Endothelial cell of hepatic sinusoid (primary cell): Measurements from ENCODE around the gene ARHGAP24.
"Not testable (repeated sequence)": the region's sequence is repeated elsewhere in the genome, so short reads cannot be mapped to it uniquely, and the experiment has no call there.

Source experiments
- in situ Hi-C: cut with HindIII; loops from 2 replicates; pipeline ENCODE4 v1.10.0; 2017; ENCODE audit warnings: low sequenced_read_pairs

ARHGAP24 gene

DNA sequence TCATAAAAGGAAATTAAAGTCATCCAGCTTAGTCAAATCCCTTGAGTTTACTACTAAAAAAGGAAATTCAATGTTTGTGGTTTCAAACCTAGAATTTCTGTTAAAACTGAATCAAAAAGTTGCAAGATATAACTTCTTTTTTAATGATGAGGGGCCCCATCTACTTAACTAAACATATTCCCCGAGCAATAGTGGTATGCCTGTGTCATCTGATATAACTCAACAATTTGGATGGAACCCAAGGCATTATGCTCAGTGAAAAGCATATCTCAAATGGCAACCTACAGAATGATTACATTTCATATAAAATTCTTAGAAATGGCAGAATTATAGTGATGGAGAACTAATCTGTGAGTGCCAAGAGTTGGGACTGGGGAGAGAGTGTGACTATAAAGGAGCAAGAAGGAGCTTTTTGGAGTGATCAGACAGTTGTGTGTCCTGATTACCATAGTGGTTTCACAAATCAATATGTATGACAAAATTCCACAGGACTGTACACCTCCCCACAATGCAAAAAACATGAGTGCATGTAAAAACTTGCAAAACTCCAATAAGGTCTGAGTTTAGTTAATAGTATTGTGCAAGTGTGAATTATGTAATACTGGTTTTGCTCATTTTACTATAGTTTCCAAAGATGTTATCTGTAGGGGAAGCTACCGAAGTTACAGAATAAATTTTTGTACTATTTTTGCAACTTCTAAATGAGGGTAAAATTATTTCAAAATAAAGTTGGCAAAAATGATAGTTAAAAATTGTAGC, 323.2 kb downstream of the ARHGAP24 start:
- in situ Hi-C loops = no loop called here

DNA sequence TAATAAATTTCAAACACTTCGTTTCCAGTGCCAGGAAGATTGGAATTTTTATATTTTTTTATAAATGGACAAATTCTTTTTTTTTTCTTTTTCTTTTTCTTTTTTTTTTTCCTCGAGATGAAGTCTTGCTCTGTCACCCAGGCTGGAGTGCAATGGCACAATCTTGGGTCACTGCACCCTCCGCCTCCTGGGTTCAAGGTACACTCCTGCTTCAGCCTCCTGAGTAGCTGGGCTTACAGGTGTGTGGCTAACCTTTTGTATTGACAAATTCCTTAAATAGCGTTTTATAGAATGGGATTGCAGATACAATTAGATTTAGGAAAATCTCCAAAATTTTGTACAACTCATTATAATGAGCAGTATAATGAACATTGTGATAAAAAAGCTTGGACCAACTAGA, 328.9 kb downstream of the ARHGAP24 start:
- in situ Hi-C loops = no loop called here

- in situ Hi-C loops = no loop called here
Observed at GRCh38 chr4:85805891-85806290, 330.9 kb downstream of the ARHGAP24 start.

DNA sequence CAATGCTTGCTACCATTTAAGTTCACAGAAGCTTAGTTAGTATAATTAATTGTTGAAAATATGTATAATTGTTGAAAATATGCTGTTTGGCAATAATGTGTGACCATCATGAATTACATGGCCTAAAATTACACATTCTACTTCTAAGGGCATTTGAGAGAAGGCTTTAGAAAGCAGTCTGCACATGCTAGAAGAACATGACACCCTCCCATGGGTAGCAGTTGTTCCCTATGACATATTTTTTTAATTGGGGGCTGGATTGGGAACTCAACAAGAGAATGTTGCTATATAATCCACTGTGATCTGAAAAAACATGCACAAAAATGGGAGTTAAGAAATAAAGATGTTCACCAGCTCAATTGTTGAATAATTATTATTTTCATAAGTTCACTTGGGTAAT, 331.4 kb downstream of the ARHGAP24 start:
- in situ Hi-C loops = no loop called here

GRCh38 chr4:85807247-85807950, 332.4 kb downstream of the ARHGAP24 start:
- in situ Hi-C loops = no loop called here

DNA sequence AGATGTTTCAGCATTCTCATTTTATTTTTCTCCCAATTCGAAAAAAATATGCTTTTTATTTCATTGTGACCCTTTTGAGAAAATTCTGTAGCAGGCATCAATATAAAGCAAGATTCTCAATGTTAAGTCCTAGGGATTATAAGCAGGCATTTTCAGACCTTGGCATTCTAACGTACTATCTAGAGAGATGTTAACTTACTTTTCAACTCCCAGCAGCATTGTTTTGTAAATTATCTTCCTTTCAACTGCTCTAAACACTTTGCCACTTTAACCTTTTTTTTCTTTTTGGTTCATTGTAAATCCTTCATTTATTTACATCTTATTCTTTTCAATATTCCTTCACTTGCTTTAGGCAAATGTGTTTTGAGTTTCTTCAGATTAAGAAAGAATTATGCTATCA, 333.2 kb downstream of the ARHGAP24 start:
- in situ Hi-C loops = no loop called here

DNA sequence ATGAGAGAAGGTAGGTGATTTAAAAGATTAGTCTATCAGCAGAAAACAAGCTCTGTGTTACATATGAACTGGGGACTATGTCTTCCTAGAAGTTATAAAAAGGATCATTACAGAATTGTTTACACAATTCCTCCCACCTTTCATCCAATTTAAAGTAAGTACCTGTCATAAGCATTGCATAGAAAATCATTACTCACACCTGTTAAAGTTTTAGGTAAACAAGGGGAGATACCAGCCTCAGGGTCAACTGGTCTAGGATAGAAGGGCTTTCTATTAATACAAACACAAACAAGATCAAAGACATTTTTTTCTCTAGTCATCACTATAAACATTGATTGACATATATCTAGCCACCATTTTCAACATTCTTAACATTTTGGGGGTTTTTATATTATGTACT, 333.9 kb downstream of the ARHGAP24 start:
- in situ Hi-C loops = no loop called here

DNA sequence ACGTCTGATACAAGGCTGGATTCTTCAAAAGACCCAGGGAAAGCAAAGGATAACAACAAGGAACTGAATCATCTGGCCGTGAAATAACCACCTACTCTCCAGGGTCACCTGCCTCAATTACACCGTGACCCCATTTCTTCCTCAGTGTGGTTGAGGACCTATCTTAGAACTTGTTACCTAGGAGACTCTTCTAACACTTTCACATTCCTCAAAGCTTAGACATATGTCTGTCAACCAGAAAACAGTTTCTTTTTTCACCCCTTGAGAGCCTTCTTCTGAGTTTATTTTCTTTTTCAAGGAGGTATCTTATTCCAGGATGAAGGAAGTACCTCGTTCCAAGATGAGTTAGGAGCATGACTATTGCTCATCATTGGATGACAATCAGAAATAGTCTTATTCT, 337.8 kb downstream of the ARHGAP24 start:
- in situ Hi-C loops = no loop called here

GRCh38 chr4:85815796-85816459, 341.0 kb downstream of the ARHGAP24 start:
- in situ Hi-C loops = no loop called here

- in situ Hi-C loops = no loop called here
Observed at GRCh38 chr4:85818700-85819099, 343.8 kb downstream of the ARHGAP24 start.

DNA sequence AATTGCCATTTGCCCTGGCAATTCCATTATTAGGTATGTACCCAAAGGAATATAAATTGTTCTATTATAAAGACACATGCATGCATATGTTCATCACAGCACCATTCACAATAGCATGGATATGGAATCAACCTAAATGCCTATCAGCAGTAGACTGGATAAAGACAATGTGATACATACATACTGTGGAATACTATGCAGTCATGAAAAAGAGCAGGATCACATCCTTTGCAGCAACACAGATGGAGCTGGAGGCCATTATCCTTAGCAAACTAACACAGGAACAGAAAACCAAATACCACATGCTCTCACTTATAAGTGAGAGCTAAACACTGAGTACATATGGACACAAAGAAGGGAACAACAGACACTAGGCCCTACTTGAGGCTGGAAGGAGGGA, 345.2 kb downstream of the ARHGAP24 start:
- in situ Hi-C loops = not testable (repeated sequence)

DNA sequence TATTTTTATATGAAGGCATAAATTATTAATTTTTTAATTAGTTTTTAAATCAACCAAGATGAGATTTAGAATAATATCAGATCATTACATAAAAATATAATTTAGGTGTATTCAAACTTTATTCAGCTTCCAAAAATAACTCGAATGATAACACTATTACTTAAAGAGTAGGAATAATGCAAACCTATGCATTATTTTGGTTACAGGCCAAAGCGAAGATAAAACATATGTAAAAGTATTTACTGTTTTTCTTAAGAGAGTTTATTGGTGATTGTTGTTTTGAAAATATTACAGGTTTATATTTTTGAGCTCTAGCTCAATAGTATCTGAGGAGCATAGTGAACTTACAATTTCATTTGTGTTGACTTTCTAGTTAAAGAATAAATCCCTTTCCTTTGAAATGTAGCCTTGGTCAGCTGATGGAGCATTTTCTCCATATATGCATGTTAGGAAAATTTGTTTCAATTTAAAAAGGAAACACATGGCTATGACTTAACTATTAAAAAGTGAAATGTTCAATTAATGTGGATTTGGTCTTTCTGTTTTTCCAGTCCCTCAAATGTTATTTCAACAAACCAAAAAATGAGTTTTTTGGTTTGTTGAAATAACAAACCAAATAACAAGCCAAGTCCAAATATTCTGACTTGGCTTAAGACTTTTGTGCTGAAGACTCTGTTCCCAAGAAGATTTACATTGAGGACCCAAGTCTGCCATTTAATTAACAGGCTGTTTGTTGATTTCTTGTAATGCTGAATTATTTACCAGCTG, 346.9 kb downstream of the ARHGAP24 start:
- in situ Hi-C loops = no loop called here

DNA sequence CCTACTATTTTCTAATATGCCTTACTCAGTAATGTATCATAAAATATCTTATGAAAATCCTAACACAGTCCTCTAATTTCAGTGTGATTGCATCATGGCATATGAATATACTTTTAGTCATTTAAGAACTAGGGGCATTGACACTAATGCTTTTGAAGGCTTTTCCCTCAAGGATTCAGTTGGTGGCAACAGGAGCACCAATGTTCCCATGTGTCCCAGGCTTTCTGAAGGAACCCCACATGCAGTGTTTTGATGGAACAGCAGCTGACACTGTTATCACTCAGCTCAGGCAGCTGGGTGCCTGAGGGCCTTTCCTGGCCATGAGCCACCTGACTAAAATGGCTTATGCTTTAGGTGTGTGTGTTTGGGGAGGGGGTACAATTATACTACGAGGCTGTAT, 348.3 kb downstream of the ARHGAP24 start:
- in situ Hi-C loops = no loop called here

- in situ Hi-C loops = no loop called here
Observed at GRCh38 chr4:85824166-85824945, 349.4 kb downstream of the ARHGAP24 start.

GRCh38 chr4:85826060-85826678, 351.2 kb downstream of the ARHGAP24 start:
- in situ Hi-C loops = no loop called here

DNA sequence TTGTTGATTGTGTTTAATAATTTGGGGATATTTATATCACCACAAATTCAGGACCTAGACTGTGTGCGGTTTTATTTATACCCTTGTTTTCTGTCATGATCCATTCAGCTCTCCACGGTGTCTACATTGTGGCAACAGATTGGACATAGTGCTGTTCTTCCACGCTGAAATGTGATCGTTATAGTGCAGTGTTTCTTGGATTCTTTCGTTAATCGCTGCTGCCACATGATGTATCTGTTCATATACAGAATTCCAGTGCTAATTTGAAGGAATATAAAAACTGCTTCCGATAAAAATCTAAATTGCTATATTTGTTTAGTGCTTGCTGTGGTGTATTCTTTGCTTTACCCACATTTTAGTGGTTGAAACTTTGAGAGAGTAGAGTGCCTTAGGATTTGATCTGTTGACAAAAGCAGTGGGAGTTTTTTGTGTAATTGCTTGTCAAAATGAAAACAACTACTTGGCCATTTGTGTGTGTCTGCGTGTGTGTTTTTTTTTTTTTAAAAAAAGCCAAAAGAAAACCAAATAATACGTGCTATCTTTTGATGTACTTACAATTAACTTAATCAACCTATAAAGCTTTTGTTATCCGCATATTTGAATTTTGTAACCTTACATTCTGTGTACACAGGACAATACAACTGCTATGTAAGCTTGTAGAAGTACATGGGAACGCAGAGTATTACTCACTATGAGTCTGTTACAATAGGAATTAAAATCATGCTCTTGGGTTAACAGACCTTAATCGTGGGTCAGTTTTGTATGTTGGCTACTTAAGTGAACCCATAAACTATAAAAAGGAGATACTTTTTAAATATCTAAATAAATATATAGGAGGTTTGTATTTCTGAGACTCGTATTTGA, 353.3 kb downstream of the ARHGAP24 start:
- in situ Hi-C loops = no loop called here

- in situ Hi-C loops = no loop called here
Observed at GRCh38 chr4:85829276-85830051, 354.5 kb downstream of the ARHGAP24 start.

GRCh38 chr4:85831647-85832046, 356.7 kb downstream of the ARHGAP24 start:
- in situ Hi-C loops = no loop called here
